Glutamatergic neuron (in vitro differentiated cells): ENCODE measurements around the gene ORMDL2. TPM values are rescaled to one million over a fixed set of nuclear protein-coding genes. Genes with fewer than 3 reads are reported as not detected.

Source experiments
- DNase-seq: peaks from one replicate; pipeline ENCODE4 v3.0.0; 2022
- H3K27ac Mint-ChIP-seq: one replicate; pipeline ENCODE4 v1.8.0; 2020; ENCODE audit warnings: mild to moderate bottlenecking, mixed read lengths, inconsistent platforms; ENCODE audit not compliant: unreplicated experiment
- H3K27me3 Mint-ChIP-seq: one replicate; pipeline ENCODE4 v1.8.0; 2020; ENCODE audit warnings: mild to moderate bottlenecking, moderate library complexity, mixed read lengths, inconsistent platforms; ENCODE audit not compliant: unreplicated experiment
- H3K36me3 Mint-ChIP-seq: one replicate; pipeline ENCODE4 v1.8.0; 2020; ENCODE audit warnings: mild to moderate bottlenecking, mixed read lengths, inconsistent platforms; ENCODE audit not compliant: unreplicated experiment
- H3K4me1 Mint-ChIP-seq: one replicate; pipeline ENCODE4 v1.8.0; 2020; ENCODE audit warnings: mild to moderate bottlenecking, low read depth, mixed read lengths, inconsistent platforms; ENCODE audit not compliant: unreplicated experiment
- H3K4me3 Mint-ChIP-seq: one replicate; pipeline ENCODE4 v1.8.0; 2020; ENCODE audit warnings: mild to moderate bottlenecking, mixed read lengths, inconsistent platforms; ENCODE audit not compliant: unreplicated experiment
- H3K9me3 Mint-ChIP-seq: one replicate; pipeline ENCODE4 v1.8.0; 2020; ENCODE audit warnings: mild to moderate bottlenecking, moderate library complexity, mixed read lengths, inconsistent platforms; ENCODE audit not compliant: unreplicated experiment
- total RNA-seq: library from RNA; stranded (reverse); fragmentation: NEBNext Ultra II Directional; extraction: Animal tissue kit (Norgen Biotek cat#: 25700); gene quantifications from one replicate; pipeline ENCODE4 v1.2.1, GENCODE V29; 2021; ENCODE audit not compliant: unreplicated experiment
- TF ChIP-seq, protein P1 (sequence below): fragments of 200-600 bp; sonication (generic); IDR thresholded peaks from one replicate; pipeline ENCODE4 v1.5.0; 2021; ENCODE audit not compliant: partially characterized antibody, unreplicated experiment

ORMDL2 gene
- total RNA-seq, 1 donor from 2014 or later, result 47.6 TPM

DNA sequence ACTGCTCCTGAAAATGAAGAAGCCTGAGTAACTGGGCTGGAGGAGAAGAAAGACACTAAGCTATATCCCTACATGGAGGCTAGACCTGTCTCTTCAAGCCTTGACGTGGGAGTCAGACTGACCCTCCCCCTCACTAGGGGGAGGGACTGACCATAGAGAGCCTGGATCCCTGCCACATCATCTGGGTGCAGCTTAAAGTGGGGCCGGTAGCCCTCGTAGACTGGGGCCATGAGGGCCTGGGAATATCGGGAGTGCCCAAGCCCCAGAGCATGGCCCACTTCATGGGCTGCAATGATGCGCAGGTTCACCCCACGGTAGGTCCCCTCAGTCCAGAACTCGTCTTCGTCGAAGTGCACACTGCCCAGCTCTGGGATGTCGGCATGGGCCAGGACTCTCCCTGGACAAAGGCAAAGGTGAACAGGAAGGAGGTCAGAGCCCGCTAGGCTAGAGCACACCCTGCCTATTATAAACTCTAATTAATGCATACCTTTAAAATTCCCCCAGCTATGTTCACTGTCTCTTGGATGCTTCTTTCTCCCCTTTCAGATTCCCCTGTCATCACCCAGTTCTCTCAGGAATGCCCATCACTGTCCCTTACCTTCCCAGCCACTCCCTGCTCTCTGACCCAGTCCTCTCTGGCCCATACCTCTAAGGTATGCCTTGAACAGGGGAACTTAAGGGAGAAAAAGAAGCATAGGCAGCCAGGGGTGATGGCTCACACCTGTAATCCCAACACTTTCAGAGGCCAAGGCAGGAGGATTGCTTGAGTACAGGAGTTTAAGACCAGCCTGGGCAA, 21.7 kb downstream of the ORMDL2 start:
- TF ChIP-seq, protein P1, sequence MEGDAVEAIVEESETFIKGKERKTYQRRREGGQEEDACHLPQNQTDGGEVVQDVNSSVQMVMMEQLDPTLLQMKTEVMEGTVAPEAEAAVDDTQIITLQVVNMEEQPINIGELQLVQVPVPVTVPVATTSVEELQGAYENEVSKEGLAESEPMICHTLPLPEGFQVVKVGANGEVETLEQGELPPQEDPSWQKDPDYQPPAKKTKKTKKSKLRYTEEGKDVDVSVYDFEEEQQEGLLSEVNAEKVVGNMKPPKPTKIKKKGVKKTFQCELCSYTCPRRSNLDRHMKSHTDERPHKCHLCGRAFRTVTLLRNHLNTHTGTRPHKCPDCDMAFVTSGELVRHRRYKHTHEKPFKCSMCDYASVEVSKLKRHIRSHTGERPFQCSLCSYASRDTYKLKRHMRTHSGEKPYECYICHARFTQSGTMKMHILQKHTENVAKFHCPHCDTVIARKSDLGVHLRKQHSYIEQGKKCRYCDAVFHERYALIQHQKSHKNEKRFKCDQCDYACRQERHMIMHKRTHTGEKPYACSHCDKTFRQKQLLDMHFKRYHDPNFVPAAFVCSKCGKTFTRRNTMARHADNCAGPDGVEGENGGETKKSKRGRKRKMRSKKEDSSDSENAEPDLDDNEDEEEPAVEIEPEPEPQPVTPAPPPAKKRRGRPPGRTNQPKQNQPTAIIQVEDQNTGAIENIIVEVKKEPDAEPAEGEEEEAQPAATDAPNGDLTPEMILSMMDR, result no peak
- DNase-seq, result no peak
- Mint-ChIP-seq H3K4me1 (no peaks in the 10 kb centered on the region), H3K36me3 (no peaks in the 10 kb centered on the region), H3K27ac (no peak overlapping the region), H3K27me3 (peaks cover 6% of the 10 kb centered on the region), H3K9me3 (peaks cover 2% of the 10 kb centered on the region), H3K4me3 (no peak overlapping the region)

DNA sequence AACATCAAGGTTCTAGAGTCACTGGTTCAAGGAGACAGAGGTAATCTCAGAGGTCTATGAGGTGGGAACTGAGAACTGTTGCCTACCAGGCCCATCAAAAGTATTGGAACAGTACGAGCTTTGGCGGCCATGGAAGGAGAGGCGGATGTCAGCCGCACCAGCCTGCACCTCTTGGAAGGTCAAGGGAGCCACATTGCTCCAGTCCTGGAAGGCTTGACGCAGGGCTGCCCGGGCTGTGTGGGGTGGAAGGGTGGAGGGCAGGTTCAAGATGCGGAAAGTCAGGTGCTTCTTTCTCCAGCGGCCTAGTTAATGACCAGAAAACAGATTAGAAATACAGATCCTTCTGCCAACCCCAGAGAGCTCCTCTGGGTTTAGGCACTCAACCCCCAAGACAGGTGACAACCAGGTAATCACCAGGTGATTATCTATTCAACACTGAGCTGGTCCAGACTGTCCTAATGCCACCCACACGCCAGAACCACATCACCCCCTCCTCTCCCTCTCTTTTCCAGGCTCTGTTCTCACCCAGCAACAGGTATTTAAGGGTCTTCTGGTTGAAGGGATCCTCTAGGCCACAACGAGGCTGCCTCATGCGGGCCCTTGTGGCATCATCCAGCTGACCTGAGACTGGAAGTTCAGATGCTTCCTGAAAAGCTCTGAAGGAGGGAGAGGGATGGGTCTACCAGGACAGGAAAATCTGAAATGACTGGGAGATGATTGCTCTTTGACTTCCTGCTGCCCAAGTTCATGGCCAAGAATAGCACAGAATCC, 22.9 kb downstream of the ORMDL2 start:
- TF ChIP-seq, protein P1, result no peak
- Mint-ChIP-seq H3K4me3 (no peak overlapping the region), H3K27me3 (peaks cover 1% of the 10 kb centered on the region), H3K36me3 (no peaks in the 10 kb centered on the region), H3K4me1 (peaks cover 4% of the 10 kb centered on the region), H3K9me3 (peaks cover 2% of the 10 kb centered on the region), H3K27ac (no peak overlapping the region)
- no peak for DNase-seq

DNA sequence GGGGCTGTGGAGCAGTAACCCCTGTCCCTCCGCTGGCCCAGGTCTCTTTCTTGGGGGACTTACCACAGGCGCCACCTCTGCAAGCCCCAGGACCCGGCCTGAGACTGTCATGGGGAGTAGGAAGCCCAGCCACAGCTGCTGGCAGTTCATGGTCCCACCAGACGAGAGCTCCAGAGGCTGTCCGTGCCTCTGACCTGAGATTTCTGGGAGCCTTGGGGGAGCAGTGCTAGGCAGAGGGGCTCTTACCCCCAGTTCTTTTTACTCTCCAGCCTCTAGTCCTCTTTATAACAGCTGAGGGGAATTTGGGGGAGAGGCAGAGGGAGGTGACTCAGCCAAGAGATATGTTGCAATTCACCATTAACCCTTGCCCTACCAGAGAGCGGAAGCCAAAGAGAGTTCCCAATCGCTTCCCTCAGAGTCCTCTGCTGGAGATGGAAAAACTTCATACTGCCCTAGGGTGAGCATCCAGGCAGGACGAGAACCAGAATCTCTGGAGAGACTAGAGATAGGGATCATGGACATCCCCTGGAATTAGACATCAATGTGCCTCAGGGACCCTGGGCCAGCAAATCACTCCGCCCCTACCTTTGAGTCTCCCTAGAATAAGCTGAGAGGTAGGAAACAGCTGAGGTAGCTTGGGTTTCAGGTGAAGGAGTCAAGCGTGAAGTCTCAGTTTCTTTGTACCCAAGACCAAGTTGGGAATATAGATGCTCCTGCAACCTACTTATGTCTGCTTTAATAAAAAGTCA, 25.0 kb downstream of the ORMDL2 start, which contains the start of gene MMP19:
Gene MMP19 (minus strand): TSS at position 256 of the 749 bp plus-strand sequence. CDS start 106 bp downstream, at position 150.
- no peak within 1 kb of the TSS for H3K4me3 Mint-ChIP-seq
- H3K27me3 Mint-ChIP-seq, result peaks cover 1% of the 10 kb centered on the region
- peaks cover 4% of the 10 kb centered on the region for H3K4me1 Mint-ChIP-seq
- peaks cover 2% of the 10 kb centered on the region for H3K9me3 Mint-ChIP-seq
- no peaks in the 10 kb centered on the region for H3K36me3 Mint-ChIP-seq
- TF ChIP-seq, protein P1, result no peak
- no peak for DNase-seq
- H3K27ac Mint-ChIP-seq, result no peak within 1 kb of the TSS

DNA sequence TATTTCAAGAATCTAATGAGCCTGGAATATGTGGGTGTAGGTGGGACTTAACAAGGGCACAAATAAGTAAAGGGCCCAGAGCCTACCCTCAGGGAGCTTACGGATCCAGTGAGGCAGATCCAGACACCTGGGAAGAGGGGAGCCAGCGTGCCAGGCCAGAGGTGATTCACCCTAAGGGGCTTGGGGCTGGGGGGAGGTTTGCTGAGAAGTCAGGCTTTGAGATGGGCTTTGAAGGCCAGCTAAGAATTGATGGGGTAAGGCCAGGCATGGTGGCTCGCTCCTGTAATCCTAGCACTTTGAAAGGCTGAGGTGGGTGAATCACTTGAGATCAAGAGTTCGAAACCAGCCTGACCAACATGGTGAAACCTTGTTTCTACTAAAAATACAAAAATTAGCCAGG, 25.6 kb downstream of the ORMDL2 start:
- TF ChIP-seq, protein P1, result no peak
- no peak for DNase-seq
- Mint-ChIP-seq H3K9me3 (peaks cover 2% of the 10 kb centered on the region), H3K4me1 (peaks cover 4% of the 10 kb centered on the region), H3K36me3 (no peaks in the 10 kb centered on the region), H3K27ac (no peak overlapping the region), H3K27me3 (peaks cover 1% of the 10 kb centered on the region), H3K4me3 (no peak overlapping the region)
